Measurements from ENCODE around the gene ST6GALNAC3.

DNA sequence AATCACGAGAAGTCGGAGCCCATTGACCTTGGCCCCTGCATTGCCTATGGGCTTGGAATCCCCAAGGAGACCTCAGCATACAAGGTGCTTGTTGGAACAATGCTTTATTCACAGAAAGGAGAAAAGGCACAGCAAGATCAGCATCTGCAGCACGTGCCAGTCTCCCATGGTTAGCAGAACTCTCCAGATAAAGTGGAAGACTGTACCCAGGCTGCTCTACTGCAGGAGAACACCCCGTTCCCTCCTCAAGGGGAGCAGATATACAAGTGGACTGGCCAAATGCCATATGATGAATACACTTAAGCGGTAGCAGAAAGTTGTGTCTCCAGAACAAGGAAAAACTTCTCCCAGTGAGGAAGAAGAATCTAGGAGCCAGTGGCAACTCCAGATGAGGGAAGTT is 53.5 kb downstream of the ST6GALNAC3 start:
- TF ChIP-seq CTCF (optimal IDR thresholded peaks at IDR 0.05 in 1 of 3, IDR thresholded peaks at IDR 0.05 in 1 of 3, conservative IDR thresholded peaks at IDR 0.05 in 1 of 3; ENCODE audit: extremely low read depth in 1 of 3, insufficient read depth in 2 of 3, low read length in 3 of 3) (no peak), EZH2 (IDR thresholded peaks at IDR 0.05; ENCODE audit: low read length) (no peak)

Data from keratinocyte (primary cell).